Endometrial microvascular endothelial cells (primary cell): Measurements from ENCODE around the gene CYP20A1. TPM values are rescaled to one million over a fixed set of nuclear protein-coding genes. Genes with fewer than 3 reads are reported as not detected.

Experiments used
- in situ Hi-C: cut with HindIII; loops from 2 replicates; pipeline ENCODE4 v1.10.0; 2017; ENCODE audit warnings: low sequenced_read_pairs, low pct_unique_long_range_greater_than_20kb; ENCODE audit errors: inconsistent ontology term
- total RNA-seq: library from RNA; depleted of rRNA; stranded (reverse); fragments of >200 nt; gene quantifications from one replicate; pipeline ENCODE4 v1.2.3, GENCODE V29; 2015; ENCODE audit errors: inconsistent ontology term

CYP20A1 gene
- total RNA-seq, 1 donor from 2014 or later: 22.6 TPM

DNA sequence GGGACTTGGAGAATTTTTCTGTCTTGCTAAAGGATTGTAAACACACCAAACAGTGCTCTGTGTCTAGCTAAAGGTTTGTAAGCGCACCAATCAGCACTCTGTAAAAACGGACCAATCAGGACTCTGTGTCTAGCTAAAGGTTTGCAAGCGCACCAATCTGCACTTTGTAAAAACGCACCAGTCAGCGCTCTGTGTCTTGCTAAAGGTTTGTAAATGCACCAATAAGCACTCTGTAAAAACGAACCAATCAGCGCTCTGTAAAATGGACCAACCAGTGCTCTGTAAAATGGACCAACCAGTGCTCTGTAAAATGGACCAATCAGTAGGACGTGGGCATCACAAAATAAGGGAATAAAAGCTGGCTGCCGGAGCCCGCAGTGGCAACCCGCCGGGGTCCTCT, 105.8 kb downstream of the CYP20A1 start:
- in situ Hi-C loops: no loop called here

DNA sequence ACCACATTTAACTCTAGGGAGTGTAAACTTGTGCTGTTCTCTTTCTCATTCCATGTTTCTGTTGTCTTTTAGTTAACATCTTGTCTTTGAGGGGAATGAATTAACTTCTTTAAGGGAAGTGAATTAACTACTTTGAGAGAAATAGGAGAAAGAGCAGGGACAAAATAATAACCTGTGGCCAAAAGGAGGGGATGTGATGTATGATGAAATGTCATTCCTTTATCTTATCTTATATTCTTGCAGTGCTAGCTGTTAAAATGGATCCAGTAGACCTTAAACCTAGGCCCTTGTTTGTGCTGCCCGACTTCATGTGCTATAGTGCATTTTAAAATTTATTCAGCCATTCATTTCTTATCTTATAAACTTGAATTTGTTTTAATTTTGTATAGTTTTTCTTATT, 107.8 kb downstream of the CYP20A1 start:
- in situ Hi-C loops: no loop called here

DNA sequence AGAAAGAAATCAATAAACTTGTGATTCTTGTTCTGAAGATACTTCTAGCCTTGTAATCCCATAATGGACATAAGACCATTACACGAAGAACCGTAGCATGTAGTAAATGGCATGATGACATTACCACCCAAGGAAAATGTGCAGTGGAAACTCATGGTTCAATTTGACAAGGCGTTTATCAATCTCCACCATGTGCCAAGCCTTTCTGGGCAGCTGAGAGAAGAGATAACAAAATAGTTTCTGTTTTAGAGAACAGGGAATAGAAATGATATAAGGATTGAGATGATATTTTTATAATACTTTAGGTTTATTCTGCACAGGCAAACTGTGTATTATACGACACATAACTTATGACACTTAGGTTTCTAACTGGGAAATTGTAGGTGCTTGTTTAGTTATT, 108.6 kb downstream of the CYP20A1 start:
- in situ Hi-C loops: no loop called here

DNA sequence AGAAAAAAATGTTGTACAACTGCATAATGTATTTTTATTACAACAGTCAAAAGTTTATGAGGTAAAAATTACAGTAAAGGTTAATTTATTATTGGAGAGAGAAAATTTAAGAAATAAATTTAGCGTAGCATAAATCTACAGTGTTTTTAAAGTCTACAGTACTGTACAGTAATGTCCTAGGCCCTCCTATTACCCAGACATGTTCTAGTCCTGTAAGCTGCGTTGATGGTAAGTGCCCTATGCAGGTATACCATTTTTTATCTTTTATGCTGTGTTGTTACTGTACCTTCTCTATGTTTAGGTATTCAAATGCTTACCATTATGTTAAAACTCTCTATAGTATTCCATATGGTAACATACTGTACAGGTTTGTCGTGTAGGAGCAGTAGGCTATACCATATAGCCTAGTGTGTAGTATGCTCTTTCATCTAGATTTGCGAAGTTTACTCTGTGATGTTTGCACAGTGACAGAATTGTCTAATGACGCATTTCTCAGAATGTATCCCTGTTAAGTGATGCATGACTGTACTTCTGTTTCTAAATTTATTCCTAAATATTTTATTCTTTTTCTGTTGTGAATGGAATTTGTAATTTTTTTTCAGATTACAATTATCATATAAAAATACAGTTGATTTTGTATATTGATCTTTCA, 113.9 kb downstream of the CYP20A1 start:
- in situ Hi-C loops: no loop called here

DNA sequence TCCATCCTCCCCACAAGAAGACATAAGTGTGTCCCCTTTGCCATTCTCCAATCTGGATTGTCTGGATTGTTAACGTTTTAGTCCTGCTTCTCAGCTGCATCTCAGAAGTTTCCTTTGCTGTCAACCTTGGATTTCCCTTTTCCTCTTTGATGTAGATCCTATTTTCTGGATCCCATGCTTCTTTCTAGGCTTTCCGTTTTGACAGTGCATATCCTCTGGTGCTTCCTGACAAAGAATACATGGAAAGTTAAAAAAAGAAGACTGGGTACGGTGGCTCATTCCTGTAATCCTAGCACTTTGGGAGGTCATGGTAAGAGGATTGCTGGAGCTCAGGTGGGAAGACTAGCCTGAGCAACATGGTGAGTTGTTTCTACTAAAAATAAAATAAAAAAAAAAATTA, 116.1 kb downstream of the CYP20A1 start:
- in situ Hi-C loops: no loop called here

Other genes starting within 250 kb of the CYP20A1 start
- 13.8 TPM for gene NBEAL1, start 224.1 kb upstream of the CYP20A1 start, total RNA-seq
- 35.9 TPM for gene ABI2, start 89.4 kb downstream of the CYP20A1 start, total RNA-seq